WTC11 (cell line): ENCODE results near the gene RPTOR.

Experiments
- ATF6 ChIP-seq: sonication (generic); formaldehyde crosslinking; IDR thresholded peaks from 2 replicates; pipeline ENCODE4 v1.8.1; 2023; ENCODE audit warnings: mild to moderate bottlenecking, missing genetic modification reagents
- ETV6 ChIP-seq: sonication (generic); formaldehyde crosslinking; IDR thresholded peaks from 2 replicates; pipeline ENCODE4 v1.8.1; 2022; ENCODE audit warnings: mild to moderate bottlenecking, missing genetic modification reagents
- NFYB ChIP-seq: sonication (generic); formaldehyde crosslinking; conservative IDR thresholded peaks from 2 replicates; pipeline ENCODE4 v1.8.0; 2022; ENCODE audit warnings: low read depth, missing genetic modification reagents
- NR1H2 ChIP-seq: sonication (generic); formaldehyde crosslinking; IDR thresholded peaks from 2 replicates; pipeline ENCODE4 v1.9.0; 2021; ENCODE audit warnings: mild to moderate bottlenecking, moderate library complexity, missing genetic modification reagents
- TCF7 ChIP-seq: sonication (generic); formaldehyde crosslinking; IDR thresholded peaks from 2 replicates; pipeline ENCODE4 v1.8.0; 2022; ENCODE audit warnings: mild to moderate bottlenecking, low read depth, missing genetic modification reagents, moderate library complexity
- TF ChIP-seq, protein P1 (sequence below): fragments of 200-600 bp; IDR thresholded peaks from 2 replicates; pipeline ENCODE4 v1.8.0; 2022; ENCODE audit warnings: antibody characterized with exemption
- TF ChIP-seq, protein P2 (sequence below): sonication (generic); formaldehyde crosslinking; IDR thresholded peaks from 2 replicates; pipeline ENCODE4 v1.8.0; 2022; ENCODE audit warnings: mild to moderate bottlenecking, missing genetic modification reagents
- TF ChIP-seq, protein P3 (sequence below): sonication (generic); formaldehyde crosslinking; IDR thresholded peaks from 2 replicates; pipeline ENCODE4 v1.8.1; 2023; ENCODE audit warnings: mild to moderate bottlenecking, missing genetic modification reagents, moderate library complexity

GRCh38 chr17:80827646-80828643 lies 283.3 kb downstream of the RPTOR start:
- TF ChIP-seq ATF6 (no peak), ETV6 (0 out of 2 replicates have a peak, but pooled peaks have one; percentile 30), NR1H2 (CRISPR knock-in tag) (no peak), TCF7 (no peak), NFYB (CRISPR knock-in tag) (no peak)
- TF ChIP-seq, protein P1, sequence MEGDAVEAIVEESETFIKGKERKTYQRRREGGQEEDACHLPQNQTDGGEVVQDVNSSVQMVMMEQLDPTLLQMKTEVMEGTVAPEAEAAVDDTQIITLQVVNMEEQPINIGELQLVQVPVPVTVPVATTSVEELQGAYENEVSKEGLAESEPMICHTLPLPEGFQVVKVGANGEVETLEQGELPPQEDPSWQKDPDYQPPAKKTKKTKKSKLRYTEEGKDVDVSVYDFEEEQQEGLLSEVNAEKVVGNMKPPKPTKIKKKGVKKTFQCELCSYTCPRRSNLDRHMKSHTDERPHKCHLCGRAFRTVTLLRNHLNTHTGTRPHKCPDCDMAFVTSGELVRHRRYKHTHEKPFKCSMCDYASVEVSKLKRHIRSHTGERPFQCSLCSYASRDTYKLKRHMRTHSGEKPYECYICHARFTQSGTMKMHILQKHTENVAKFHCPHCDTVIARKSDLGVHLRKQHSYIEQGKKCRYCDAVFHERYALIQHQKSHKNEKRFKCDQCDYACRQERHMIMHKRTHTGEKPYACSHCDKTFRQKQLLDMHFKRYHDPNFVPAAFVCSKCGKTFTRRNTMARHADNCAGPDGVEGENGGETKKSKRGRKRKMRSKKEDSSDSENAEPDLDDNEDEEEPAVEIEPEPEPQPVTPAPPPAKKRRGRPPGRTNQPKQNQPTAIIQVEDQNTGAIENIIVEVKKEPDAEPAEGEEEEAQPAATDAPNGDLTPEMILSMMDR: no peak
- TF ChIP-seq, protein P2, sequence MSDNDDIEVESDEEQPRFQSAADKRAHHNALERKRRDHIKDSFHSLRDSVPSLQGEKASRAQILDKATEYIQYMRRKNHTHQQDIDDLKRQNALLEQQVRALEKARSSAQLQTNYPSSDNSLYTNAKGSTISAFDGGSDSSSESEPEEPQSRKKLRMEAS (CRISPR knock-in tag): no peak
- TF ChIP-seq, protein P3, sequence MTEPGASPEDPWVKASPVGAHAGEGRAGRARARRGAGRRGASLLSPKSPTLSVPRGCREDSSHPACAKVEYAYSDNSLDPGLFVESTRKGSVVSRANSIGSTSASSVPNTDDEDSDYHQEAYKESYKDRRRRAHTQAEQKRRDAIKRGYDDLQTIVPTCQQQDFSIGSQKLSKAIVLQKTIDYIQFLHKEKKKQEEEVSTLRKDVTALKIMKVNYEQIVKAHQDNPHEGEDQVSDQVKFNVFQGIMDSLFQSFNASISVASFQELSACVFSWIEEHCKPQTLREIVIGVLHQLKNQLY (CRISPR knock-in tag): no peak
